ENCODE data around the gene TSPAN14.
A peak's percentile ranks its signal among the peaks of the same experiment; 100 is the strongest.
"Not testable (repeated sequence)": the region's sequence is repeated elsewhere in the genome, so short reads cannot be mapped to it uniquely, and the experiment has no call there.

The TSPAN14 gene

DNA sequence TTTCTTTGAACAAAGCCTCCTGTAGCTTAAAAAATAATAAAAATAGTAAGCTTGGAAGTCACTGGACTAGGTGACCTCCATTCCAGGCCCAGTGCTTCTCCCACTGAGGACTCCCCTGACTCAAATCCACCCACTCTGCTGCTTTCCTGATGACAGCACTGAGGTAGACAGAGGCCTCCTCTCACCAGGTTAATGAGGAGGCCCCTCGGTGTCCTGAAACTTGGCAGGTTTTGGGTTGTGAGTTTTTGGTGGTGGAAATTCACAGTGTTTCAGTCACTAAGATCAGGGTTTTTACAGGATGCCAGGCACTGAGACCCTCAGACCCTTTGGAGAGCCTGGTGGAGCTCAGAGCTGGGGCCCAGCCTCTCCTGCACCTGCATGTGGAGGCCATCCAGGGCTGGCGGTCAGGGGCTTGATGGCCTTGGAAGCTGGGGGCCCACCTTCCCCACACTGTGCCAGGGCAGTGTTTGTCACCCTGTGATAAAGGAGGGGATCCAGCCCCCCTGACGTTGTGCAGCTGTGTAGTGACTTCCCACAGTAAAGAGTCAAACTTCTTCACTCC is 19.1 kb downstream of the TSPAN14 start:
- DNase-seq (ENCODE audit: insufficient read length, low spot score) (no peak), FAIRE-seq (peak; percentile 50)
- TF ChIP-seq SPI1 (IDR thresholded peaks at IDR 0.05; ENCODE audit: low read depth, low read length) (no peak), TAF1 (IDR thresholded peaks at IDR 0.05; ENCODE audit: low read depth, low read length) (no peak), POLR2A (IDR thresholded peaks at IDR 0.05; ENCODE audit: low read depth, low read length) (no peak), POLR2AphosphoS5 (IDR thresholded peaks at IDR 0.05; ENCODE audit: low read depth, low read length) (no peak), PAX5 (IDR thresholded peaks at IDR 0.05; ENCODE audit: insufficient read depth, low read length, severe bottlenecking) (no peak), POU2F2 (IDR thresholded peaks at IDR 0.05; ENCODE audit: low read depth, low read length) (no peak)

DNA sequence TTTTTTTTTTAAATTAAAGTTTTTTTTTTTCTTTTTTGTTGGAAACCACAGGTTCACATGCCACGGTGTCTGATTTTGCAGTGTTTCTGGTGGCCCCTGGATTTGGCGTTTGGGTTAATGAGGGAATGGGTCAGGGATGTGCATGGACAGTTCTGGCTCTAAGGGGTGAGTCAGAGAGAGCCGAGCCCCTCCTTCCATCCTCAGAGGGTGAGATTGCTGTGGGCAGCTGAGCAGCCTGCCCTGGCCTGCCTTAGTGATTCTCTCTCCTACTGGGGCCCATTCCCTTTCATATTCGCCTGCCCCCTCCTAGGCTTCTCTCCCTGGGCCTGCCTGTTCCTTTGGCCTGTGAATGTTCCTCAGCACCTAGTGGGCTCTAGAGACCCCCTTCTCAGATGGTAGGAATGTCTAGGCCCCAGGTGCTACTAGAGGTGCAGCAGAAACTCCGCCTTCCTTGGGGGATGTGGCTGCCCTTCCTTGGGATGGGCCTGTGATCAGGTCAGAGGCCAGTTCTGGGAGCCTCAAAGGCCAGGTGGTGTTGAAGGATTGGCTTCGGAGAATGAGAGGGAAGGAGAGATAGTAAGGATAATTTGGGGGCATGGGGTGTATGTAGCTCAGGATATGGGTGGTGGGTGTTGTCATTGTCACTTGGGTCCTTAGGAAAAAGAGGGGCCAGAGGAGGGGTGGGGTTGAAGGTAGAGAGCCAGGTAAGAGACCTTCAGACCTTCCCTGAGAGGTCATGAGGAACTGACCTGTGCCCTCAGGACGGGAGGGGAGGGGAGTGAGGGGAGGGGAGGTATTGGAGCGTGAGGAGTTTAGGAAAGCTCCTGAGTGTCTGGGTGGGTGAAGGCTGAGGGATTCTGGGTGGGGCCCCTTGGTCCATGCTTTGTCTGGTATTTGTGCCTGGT is 19.8 kb downstream of the TSPAN14 start:
- DNase-seq (ENCODE audit: insufficient read length, low spot score) (no peak), FAIRE-seq (peak; percentile 23)
- TF ChIP-seq POU2F2 (IDR thresholded peaks at IDR 0.05; ENCODE audit: low read depth, low read length): no peak
- TF ChIP-seq POLR2A (IDR thresholded peaks at IDR 0.05; ENCODE audit: low read depth, low read length): no peak

DNA sequence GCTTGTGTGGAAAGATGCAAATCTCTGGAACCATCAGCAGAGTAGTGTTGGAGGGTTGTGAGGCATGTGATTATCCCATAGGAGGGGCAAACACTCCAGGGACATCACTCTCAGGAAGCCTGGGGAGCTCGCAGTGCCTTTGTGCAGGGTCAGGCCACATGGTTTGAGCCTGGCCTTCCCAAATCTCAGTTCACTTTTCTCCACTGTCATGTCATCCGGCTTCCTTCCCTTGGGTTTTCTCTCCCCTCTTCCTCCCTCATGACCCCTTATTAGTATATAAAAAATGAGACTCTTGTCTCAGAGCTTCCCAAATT is 20.4 kb downstream of the TSPAN14 start:
- DNase-seq (ENCODE audit: insufficient read length, low spot score) (no peak), FAIRE-seq (no peak)
- TF ChIP-seq POU2F2 (IDR thresholded peaks at IDR 0.05; ENCODE audit: low read depth, low read length): no peak

DNA sequence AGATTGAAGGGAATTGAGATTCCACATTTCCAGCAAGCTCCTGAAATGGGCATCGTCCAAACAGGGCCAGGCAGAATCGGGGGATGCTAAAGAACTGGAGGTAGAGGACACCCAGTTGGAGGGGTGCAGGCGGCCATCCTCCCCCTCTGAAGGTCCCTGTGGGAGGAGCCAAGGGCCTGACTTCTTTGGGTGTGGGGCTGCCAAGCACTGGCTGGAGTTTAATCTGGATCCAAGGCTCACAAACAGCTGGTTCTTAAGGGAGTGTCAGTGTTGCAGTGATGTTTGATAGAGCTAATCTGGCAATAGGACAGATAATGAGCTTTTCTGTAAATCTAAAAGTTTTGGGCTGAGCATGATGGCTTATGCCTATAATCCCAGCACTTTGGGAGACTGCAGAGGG is 20.8 kb downstream of the TSPAN14 start:
- FAIRE-seq (no peak), DNase-seq (ENCODE audit: insufficient read length, low spot score) (no peak)
- no peak for TF ChIP-seq PAX5 (IDR thresholded peaks at IDR 0.05; ENCODE audit: insufficient read depth, low read length, severe bottlenecking)
- no peak for TF ChIP-seq POU2F2 (IDR thresholded peaks at IDR 0.05; ENCODE audit: low read depth, low read length)
- no peak for TF ChIP-seq POLR2A (IDR thresholded peaks at IDR 0.05; ENCODE audit: low read depth, low read length)
- TF ChIP-seq TAF1 (IDR thresholded peaks at IDR 0.05; ENCODE audit: low read depth, low read length): no peak
- TF ChIP-seq POLR2AphosphoS5 (IDR thresholded peaks at IDR 0.05; ENCODE audit: low read depth, low read length): no peak
- no peak for TF ChIP-seq SPI1 (IDR thresholded peaks at IDR 0.05; ENCODE audit: low read depth, low read length)

DNA sequence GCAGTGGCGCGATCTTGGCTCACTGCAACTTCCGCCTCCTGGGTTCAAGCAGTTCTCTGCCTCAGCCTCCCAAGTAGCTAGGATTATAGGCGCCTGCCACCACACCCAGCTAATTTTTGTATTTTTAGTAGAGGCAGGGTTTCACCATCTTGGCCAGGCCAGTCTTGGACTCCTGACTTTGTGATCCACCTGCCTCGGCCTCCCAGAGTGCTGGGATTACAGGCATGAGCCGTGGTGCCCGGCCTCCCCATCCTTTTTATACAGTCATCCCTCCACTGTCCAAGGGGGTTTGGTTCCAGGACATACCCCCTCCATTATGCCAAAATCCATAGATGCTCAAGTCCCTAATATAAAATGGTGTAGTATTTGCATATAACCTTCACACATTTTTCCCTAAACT is 21.5 kb downstream of the TSPAN14 start:
- DNase-seq (ENCODE audit: insufficient read length, low spot score); FAIRE-seq: not testable (repeated sequence)

DNA sequence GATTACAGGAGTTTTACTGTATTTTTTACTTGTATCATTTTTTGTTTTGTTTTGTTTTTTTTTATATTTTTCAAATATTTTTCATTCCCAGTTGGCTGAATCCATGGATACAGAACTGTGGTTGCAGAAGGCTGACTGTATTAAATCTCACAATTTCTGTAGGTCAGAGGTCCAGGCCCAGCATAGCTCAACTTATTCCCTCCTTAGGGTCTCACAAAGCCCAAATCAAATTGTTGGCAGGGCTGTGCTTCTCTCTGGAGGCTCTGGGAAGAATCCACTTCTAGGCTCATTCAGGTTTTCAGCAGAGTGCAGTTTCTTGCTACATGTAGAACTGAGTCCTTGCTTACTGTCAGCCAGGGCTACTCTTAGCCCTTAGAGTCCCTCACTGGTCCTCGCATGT is 22.6 kb downstream of the TSPAN14 start:
- DNase-seq (ENCODE audit: insufficient read length, low spot score): no peak
- FAIRE-seq: no peak
- TF ChIP-seq TAF1 (IDR thresholded peaks at IDR 0.05; ENCODE audit: low read depth, low read length): no peak
- no peak for TF ChIP-seq POLR2AphosphoS5 (IDR thresholded peaks at IDR 0.05; ENCODE audit: low read depth, low read length)
- no peak for TF ChIP-seq PAX5 (IDR thresholded peaks at IDR 0.05; ENCODE audit: insufficient read depth, low read length, severe bottlenecking)
- no peak for TF ChIP-seq POU2F2 (IDR thresholded peaks at IDR 0.05; ENCODE audit: low read depth, low read length)
- no peak for TF ChIP-seq SPI1 (IDR thresholded peaks at IDR 0.05; ENCODE audit: low read depth, low read length)
- TF ChIP-seq POLR2A (IDR thresholded peaks at IDR 0.05; ENCODE audit: low read depth, low read length): no peak

DNA sequence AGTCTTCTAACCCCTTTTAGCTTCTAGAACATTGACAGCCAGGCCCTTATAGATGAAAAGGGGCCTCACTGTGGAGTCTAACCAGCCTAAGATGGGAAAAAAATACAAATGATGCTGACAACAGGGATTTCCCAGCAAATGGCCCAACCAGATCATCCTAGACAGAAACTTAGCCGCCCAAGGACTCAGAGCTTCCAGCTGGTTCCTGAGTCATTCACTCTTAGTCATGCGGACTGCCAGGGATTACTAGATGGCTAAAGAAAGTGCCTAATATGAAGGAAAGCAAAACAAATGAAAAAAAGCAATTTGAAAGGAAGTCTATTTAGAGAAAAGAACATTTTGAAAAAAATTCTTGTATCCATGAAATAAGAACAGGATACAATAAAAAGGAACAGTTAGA is 23.7 kb downstream of the TSPAN14 start:
- no peak for FAIRE-seq
- TF ChIP-seq POLR2A (IDR thresholded peaks at IDR 0.05; ENCODE audit: low read depth, low read length): no peak
- no peak for TF ChIP-seq POLR2AphosphoS5 (IDR thresholded peaks at IDR 0.05; ENCODE audit: low read depth, low read length)
- TF ChIP-seq PAX5 (IDR thresholded peaks at IDR 0.05; ENCODE audit: insufficient read depth, low read length, severe bottlenecking): no peak
- no peak for TF ChIP-seq POU2F2 (IDR thresholded peaks at IDR 0.05; ENCODE audit: low read depth, low read length)
- TF ChIP-seq SPI1 (IDR thresholded peaks at IDR 0.05; ENCODE audit: low read depth, low read length): no peak
- no peak for TF ChIP-seq TAF1 (IDR thresholded peaks at IDR 0.05; ENCODE audit: low read depth, low read length)
- no peak for DNase-seq (ENCODE audit: insufficient read length, low spot score)

DNA sequence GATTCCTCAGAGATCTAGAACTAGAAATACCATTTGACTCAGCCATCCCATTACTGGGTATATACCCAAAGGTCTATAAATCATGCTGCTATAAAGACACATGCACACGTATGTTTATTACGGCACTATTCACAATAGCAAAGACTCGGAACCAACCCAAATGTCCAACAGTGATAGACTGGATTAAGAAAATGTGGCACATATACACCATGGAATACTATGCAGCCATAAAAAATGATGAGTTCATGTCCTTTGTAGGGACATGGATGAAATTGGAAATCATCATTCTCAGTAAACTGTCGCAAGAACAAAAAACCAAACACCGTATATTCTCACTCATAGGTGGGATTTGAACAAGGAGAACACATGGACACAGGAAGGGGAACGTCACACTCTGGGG is 26.3 kb downstream of the TSPAN14 start:
- DNase-seq (ENCODE audit: insufficient read length, low spot score); FAIRE-seq: not testable (repeated sequence)

DNA sequence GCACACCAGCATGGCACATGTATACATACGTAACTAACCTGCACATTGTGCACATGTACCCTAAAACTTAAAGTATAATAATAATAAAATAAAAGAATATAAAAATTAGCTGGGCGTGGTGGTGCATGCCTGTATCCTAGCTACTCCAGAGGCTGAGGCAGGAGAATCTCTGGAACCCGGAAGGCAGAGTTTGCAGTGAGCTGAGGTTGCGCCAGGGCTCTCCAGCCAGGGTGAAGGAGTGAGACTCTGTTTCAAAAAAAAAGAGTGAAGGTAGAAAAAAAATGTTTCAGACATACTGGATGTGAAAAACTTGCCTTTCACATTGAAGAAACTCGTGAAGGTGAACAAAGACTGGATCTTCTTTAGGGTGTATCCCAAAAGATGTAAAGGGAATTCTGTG is 26.7 kb downstream of the TSPAN14 start:
- FAIRE-seq (no peak), DNase-seq (ENCODE audit: insufficient read length, low spot score) (no peak)
- TF ChIP-seq SPI1 (IDR thresholded peaks at IDR 0.05; ENCODE audit: low read depth, low read length) (no peak), POLR2A (IDR thresholded peaks at IDR 0.05; ENCODE audit: low read depth, low read length) (no peak), POU2F2 (IDR thresholded peaks at IDR 0.05; ENCODE audit: low read depth, low read length) (no peak), POLR2AphosphoS5 (IDR thresholded peaks at IDR 0.05; ENCODE audit: low read depth, low read length) (no peak), TAF1 (IDR thresholded peaks at IDR 0.05; ENCODE audit: low read depth, low read length) (no peak), PAX5 (IDR thresholded peaks at IDR 0.05; ENCODE audit: insufficient read depth, low read length, severe bottlenecking) (no peak)

DNA sequence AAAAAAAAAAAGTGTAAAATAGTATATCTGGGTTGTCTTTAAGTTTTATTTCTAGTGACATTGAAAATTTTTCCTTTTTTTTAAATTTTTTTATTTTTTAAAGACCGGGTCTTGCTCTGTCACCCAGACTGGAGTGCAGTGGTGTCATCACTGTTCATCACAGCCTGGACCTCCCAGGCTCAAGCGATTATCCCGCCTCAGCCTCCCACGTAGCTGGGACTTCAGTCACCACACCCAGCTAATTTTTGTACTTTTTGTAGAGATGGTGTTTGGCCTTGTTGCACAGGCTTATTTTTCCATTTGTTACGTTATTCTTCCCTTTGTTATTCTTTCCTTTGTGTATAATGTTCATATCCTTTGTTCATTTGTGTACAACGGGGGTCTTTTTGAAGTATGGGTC is 30.1 kb downstream of the TSPAN14 start:
- no peak for DNase-seq (ENCODE audit: insufficient read length, low spot score)
- no peak for TF ChIP-seq TAF1 (IDR thresholded peaks at IDR 0.05; ENCODE audit: low read depth, low read length)
- TF ChIP-seq PAX5 (IDR thresholded peaks at IDR 0.05; ENCODE audit: insufficient read depth, low read length, severe bottlenecking): no peak
- TF ChIP-seq POLR2AphosphoS5 (IDR thresholded peaks at IDR 0.05; ENCODE audit: low read depth, low read length): no peak
- no peak for TF ChIP-seq SPI1 (IDR thresholded peaks at IDR 0.05; ENCODE audit: low read depth, low read length)
- no peak for TF ChIP-seq POLR2A (IDR thresholded peaks at IDR 0.05; ENCODE audit: low read depth, low read length)
- TF ChIP-seq POU2F2 (IDR thresholded peaks at IDR 0.05; ENCODE audit: low read depth, low read length): no peak
- FAIRE-seq: no peak

DNA sequence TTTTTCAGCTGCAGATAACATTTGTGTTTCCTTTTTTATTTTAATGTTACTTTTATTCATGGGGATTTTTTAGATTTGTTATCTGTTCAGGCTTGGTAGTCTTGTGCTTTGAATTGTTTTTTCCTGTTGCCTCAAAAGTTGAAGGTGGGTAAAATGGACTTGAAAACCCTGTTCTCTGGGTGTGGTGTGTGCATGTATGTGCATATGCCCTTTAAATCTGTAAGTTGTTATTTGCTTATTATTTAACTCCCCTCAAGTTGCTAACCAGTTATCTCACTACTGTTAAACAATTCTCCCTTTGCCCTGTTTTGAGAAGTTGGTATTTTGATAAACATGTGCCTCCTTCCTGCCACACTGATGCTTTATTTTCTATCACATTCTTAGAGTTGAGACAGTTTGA is 30.6 kb downstream of the TSPAN14 start:
- TF ChIP-seq PAX5 (IDR thresholded peaks at IDR 0.05; ENCODE audit: insufficient read depth, low read length, severe bottlenecking) (no peak), POLR2A (IDR thresholded peaks at IDR 0.05; ENCODE audit: low read depth, low read length) (no peak), SPI1 (IDR thresholded peaks at IDR 0.05; ENCODE audit: low read depth, low read length) (no peak), TAF1 (IDR thresholded peaks at IDR 0.05; ENCODE audit: low read depth, low read length) (no peak), POU2F2 (IDR thresholded peaks at IDR 0.05; ENCODE audit: low read depth, low read length) (no peak), POLR2AphosphoS5 (IDR thresholded peaks at IDR 0.05; ENCODE audit: low read depth, low read length) (no peak)
- FAIRE-seq (no peak), DNase-seq (ENCODE audit: insufficient read length, low spot score) (no peak)
